Measurements from ENCODE around the gene CTSO. TPM values are rescaled to one million over a fixed set of nuclear protein-coding genes. Genes with fewer than 3 reads are reported as not detected.

Gene CTSO
- total RNA-seq, 2 experiments from 2014 or later = 3.7 to 3.8 TPM

GRCh38 chr4:155891058-155891457 lies 62.6 kb downstream of the CTSO start:
- H3K27me3 Mint-ChIP-seq = peaks cover 17% of the 10 kb centered on the region
- POLR2A ChIA-PET = no interaction called here
- DNase-seq = no peak

GRCh38 chr4:155889946-155890345 lies 63.7 kb downstream of the CTSO start:
- Mint-ChIP-seq H3K9me3 (no peaks in the 10 kb centered on the region), H3K36me3 (ENCODE audit: low read depth) (no peaks in the 10 kb centered on the region), H3K4me1 (ENCODE audit: low read depth) (no peaks in the 10 kb centered on the region), H3K27me3 (peaks cover 17% of the 10 kb centered on the region), H3K27ac (no peak overlapping the region), H3K4me3 (no peak overlapping the region)
- Histone ChIP-seq H3K27me3 (ENCODE audit: control insufficient read depth in 1 of 2, insufficient read depth in 2 of 2, low read length in 2 of 2) (no peaks in the 10 kb centered on the region), H3K9me3 (ENCODE audit: control insufficient read depth in 1 of 2, insufficient read depth in 1 of 2, low read length in 2 of 2) (no peaks in the 10 kb centered on the region), H3K4me1 (ENCODE audit: insufficient read depth, low read length) (no peaks in the 10 kb centered on the region), H3K4me3 (ENCODE audit: low read length) (no peak overlapping the region), H3K27ac (ENCODE audit: low read depth in 1 of 2, low read length in 2 of 2) (no peak overlapping the region), H3K36me3 (ENCODE audit: insufficient read depth, low read length) (no peaks in the 10 kb centered on the region)
- intact Hi-C loops (cut with DNase I, micrococcal nuclease) = no loop called here
- TF ChIP-seq, protein P1, sequence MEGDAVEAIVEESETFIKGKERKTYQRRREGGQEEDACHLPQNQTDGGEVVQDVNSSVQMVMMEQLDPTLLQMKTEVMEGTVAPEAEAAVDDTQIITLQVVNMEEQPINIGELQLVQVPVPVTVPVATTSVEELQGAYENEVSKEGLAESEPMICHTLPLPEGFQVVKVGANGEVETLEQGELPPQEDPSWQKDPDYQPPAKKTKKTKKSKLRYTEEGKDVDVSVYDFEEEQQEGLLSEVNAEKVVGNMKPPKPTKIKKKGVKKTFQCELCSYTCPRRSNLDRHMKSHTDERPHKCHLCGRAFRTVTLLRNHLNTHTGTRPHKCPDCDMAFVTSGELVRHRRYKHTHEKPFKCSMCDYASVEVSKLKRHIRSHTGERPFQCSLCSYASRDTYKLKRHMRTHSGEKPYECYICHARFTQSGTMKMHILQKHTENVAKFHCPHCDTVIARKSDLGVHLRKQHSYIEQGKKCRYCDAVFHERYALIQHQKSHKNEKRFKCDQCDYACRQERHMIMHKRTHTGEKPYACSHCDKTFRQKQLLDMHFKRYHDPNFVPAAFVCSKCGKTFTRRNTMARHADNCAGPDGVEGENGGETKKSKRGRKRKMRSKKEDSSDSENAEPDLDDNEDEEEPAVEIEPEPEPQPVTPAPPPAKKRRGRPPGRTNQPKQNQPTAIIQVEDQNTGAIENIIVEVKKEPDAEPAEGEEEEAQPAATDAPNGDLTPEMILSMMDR (IDR thresholded peaks at IDR 0.05) = no peak
- ChIA-PET POLR2A (no interaction called here), CTCF (no interaction called here)
- no peak for ATAC-seq (ENCODE audit: poor library complexity)
- DNase-seq = no peak

More at GRCh38 chr4:155891058-155891457, 62.6 kb downstream of the CTSO start:
- Histone ChIP-seq H3K27ac (ENCODE audit: low read depth in 1 of 2, low read length in 2 of 2) (no peak overlapping the region), H3K9me3 (ENCODE audit: control insufficient read depth in 1 of 2, insufficient read depth in 1 of 2, low read length in 2 of 2) (no peaks in the 10 kb centered on the region), H3K36me3 (ENCODE audit: insufficient read depth, low read length) (no peaks in the 10 kb centered on the region), H3K27me3 (ENCODE audit: control insufficient read depth in 1 of 2, insufficient read depth in 2 of 2, low read length in 2 of 2) (no peaks in the 10 kb centered on the region), H3K4me3 (ENCODE audit: low read length) (no peak overlapping the region), H3K4me1 (ENCODE audit: insufficient read depth, low read length) (no peaks in the 10 kb centered on the region)
- TF ChIP-seq, protein P1 (IDR thresholded peaks at IDR 0.05) = no peak
- intact Hi-C loops (cut with DNase I, micrococcal nuclease) = no loop called here
- Mint-ChIP-seq H3K36me3 (ENCODE audit: low read depth) (no peaks in the 10 kb centered on the region), H3K9me3 (no peaks in the 10 kb centered on the region), H3K4me1 (ENCODE audit: low read depth) (no peaks in the 10 kb centered on the region), H3K27ac (no peak overlapping the region), H3K4me3 (no peak overlapping the region)
- ATAC-seq (ENCODE audit: poor library complexity) = no peak
- CTCF ChIA-PET = no interaction called here

- peaks cover 17% of the 10 kb centered on the region for H3K27me3 Mint-ChIP-seq
- H3K36me3 Mint-ChIP-seq (ENCODE audit: low read depth) = no peaks in the 10 kb centered on the region
- no peak overlapping the region for H3K27ac Mint-ChIP-seq
- H3K4me3 ChIP-seq (ENCODE audit: low read length) = no peak overlapping the region
- TF ChIP-seq, protein P1 (IDR thresholded peaks at IDR 0.05) = no peak
- no peaks in the 10 kb centered on the region for H3K9me3 Mint-ChIP-seq
- intact Hi-C loops (cut with DNase I, micrococcal nuclease) = no loop called here
- H3K9me3 ChIP-seq (ENCODE audit: control insufficient read depth in 1 of 2, insufficient read depth in 1 of 2, low read length in 2 of 2) = no peaks in the 10 kb centered on the region
- no peak for ATAC-seq (ENCODE audit: poor library complexity)
- no peak overlapping the region for H3K4me3 Mint-ChIP-seq
- no peaks in the 10 kb centered on the region for H3K4me1 Mint-ChIP-seq (ENCODE audit: low read depth)
- ChIA-PET POLR2A (no interaction called here), CTCF (no interaction called here)
- DNase-seq = no peak
- H3K36me3 ChIP-seq (ENCODE audit: insufficient read depth, low read length) = no peaks in the 10 kb centered on the region
- no peaks in the 10 kb centered on the region for H3K27me3 ChIP-seq (ENCODE audit: control insufficient read depth in 1 of 2, insufficient read depth in 2 of 2, low read length in 2 of 2)
- no peaks in the 10 kb centered on the region for H3K4me1 ChIP-seq (ENCODE audit: insufficient read depth, low read length)
- no peak overlapping the region for H3K27ac ChIP-seq (ENCODE audit: low read depth in 1 of 2, low read length in 2 of 2)
Observed at GRCh38 chr4:155889031-155889793, 64.5 kb downstream of the CTSO start.
